K562 (cell line): ENCODE measurements around the gene LMNA. TPM values are rescaled to one million over a fixed set of nuclear protein-coding genes. Genes with fewer than 3 reads are reported as not detected.

Experiments
- ATAC-seq: fragments of 200-7000 bp; cut with Tn5 transposase; 3 replicates; pipeline ENCODE4 v1.9.1; 2020; ENCODE audit warnings: moderate library complexity
- BruUV-seq: library from RNA; stranded (reverse); fragments of 400-500 nt; replicated peaks from 2 replicates; lab custom pipeline; 2021; lab: Mats Ljungman, UMichigan
- CTCF ChIA-PET: fragments of 300-600 bp; formaldehyde crosslinking; extraction: SDS; loops from one replicate; lab custom pipeline; 2021; ENCODE audit warnings: low intra/inter-chr PET ratio; lab: Yijun Ruan, JAX
- POLR2A ChIA-PET: fragments of 300-600, 350-650 bp; sonication (Branson Sonifier 250); formaldehyde crosslinking; extraction: SDS; loops from one replicate; lab custom pipeline; 2021; ENCODE audit warnings: antibody characterized with exemption, inconsistent platforms; lab: Yijun Ruan, JAX
- DNase-seq, 4 experiments: peaks; one replicate each; pipeline versions ENCODE4 v3.0.0 to v3.0.0-alpha.2; 2011 to 2018; ENCODE audit warnings: low spot score in 3 of 4, mixed read lengths in 3 of 4; ENCODE audit errors: extremely low read depth in 1 of 4
- FAIRE-seq: peaks from 2 replicates; lab custom pipeline; 2011; peaks lifted over from hg19 to GRCh38; lab: Jason Lieb, UNC
- H2AFZ ChIP-seq: 2 replicates; pipeline ENCODE4 v1.6.0; 2011; ENCODE audit warnings: low read depth, low read length, control low read depth, inconsistent platforms
- H3K27ac ChIP-seq: fragments of 200-600 bp; 3 replicates; pipeline ENCODE4 v1.8.0; 2011; ENCODE audit warnings: low read depth, mild to moderate bottlenecking, control low read depth, inconsistent platforms, low read length, moderate library complexity, mixed read lengths; ENCODE audit errors: extremely low read depth
- H3K27me3 ChIP-seq, 2 experiments: fragments of 300-600 bp in 1 of 2; 2 replicates in 1 of 2; 3 replicates in 1 of 2; pipeline versions ENCODE4 v1.6.0 to v1.8.0; 2011; ENCODE audit warnings: inconsistent platforms in 2 of 2, low read length in 2 of 2, mild to moderate bottlenecking in 1 of 2, mixed read lengths in 1 of 2, moderate library complexity in 1 of 2; ENCODE audit not compliant: control insufficient read depth in 2 of 2, insufficient read depth in 2 of 2
- H3K36me3 ChIP-seq: fragments of 300-600 bp; 3 replicates; pipeline ENCODE4 v1.8.0; 2011; ENCODE audit warnings: mild to moderate bottlenecking, low read length, inconsistent platforms; ENCODE audit not compliant: control insufficient read depth, insufficient read depth
- H3K4me1 ChIP-seq, 2 experiments: fragments of 200-600 bp in 1 of 2; replicated peaks in 1 of 2; 2 replicates in 1 of 2; 3 replicates in 1 of 2; pipeline versions ENCODE4 v1.5.1 to v1.8.0; 2011; ENCODE audit warnings: inconsistent platforms in 2 of 2, low read length in 2 of 2, mild to moderate bottlenecking in 1 of 2, mixed read lengths in 1 of 2, moderate library complexity in 1 of 2; ENCODE audit not compliant: control insufficient read depth in 2 of 2, insufficient read depth in 2 of 2
- H3K4me2 ChIP-seq: 2 replicates; pipeline ENCODE4 v1.6.1; 2011; ENCODE audit warnings: low read length, control low read depth, inconsistent platforms, mixed read lengths; ENCODE audit not compliant: insufficient read depth
- H3K4me3 ChIP-seq: fragments of 200-600 bp; sonication (generic), shearing (Covaris generic); 2 replicates; pipeline ENCODE4 v1.5.1; 2016; ENCODE audit warnings: control low read depth, inconsistent platforms
- H3K79me2 ChIP-seq: fragments of 200-600 bp; 3 replicates; pipeline ENCODE4 v1.8.0; 2011; ENCODE audit warnings: low read length, inconsistent platforms; ENCODE audit not compliant: control insufficient read depth, insufficient read depth
- H3K9ac ChIP-seq, 2 experiments: 2 replicates each; pipeline versions ENCODE4 v1.6.0 to v1.6.1; 2011; ENCODE audit warnings: low read depth in 2 of 2, low read length in 2 of 2, control low read depth in 1 of 2, inconsistent platforms in 1 of 2, mild to moderate bottlenecking in 1 of 2, mixed read lengths in 1 of 2; ENCODE audit not compliant: insufficient read depth in 1 of 2
- H3K9me1 ChIP-seq: one replicate; pipeline ENCODE4 v1.6.0; 2011; ENCODE audit warnings: inconsistent platforms, mild to moderate bottlenecking, low read length, moderate library complexity; ENCODE audit not compliant: control insufficient read depth, insufficient read depth
- H3K9me3 ChIP-seq: replicated peaks from 2 replicates; pipeline ENCODE4 v1.5.1; 2011; ENCODE audit warnings: low read depth, low read length, inconsistent platforms; ENCODE audit not compliant: control insufficient read depth, insufficient read depth
- H4K20me1 ChIP-seq: replicated peaks from 2 replicates; pipeline ENCODE4 v1.6.1; 2011; ENCODE audit warnings: low read length, inconsistent platforms, mixed read lengths; ENCODE audit not compliant: control insufficient read depth, insufficient read depth
- CBX1 ChIP-seq: sonication (generic); IDR thresholded peaks from 2 replicates; pipeline ENCODE4 v1.6.1; 2016; ENCODE audit warnings: antibody characterized with exemption, low read depth, mild to moderate bottlenecking
- CCNT2 ChIP-seq: IDR thresholded peaks from 2 replicates; pipeline ENCODE4 v1.6.1; 2011; ENCODE audit warnings: borderline replicate concordance, low read depth, mild to moderate bottlenecking, moderate library complexity, mixed read lengths, low read length; ENCODE audit not compliant: insufficient read length; ENCODE audit errors: extremely low read depth
- ELF2 ChIP-seq: fragments of 250-450 bp; sonication (Bioruptor Pico); IDR thresholded peaks from 2 replicates; pipeline ENCODE4 v1.5.0; 2021; ENCODE audit warnings: mild to moderate bottlenecking
- EP300 ChIP-seq: IDR thresholded peaks from 2 replicates; pipeline ENCODE4 v1.6.1; 2012; ENCODE audit warnings: low read length, improper control_type of control experiment
- FOXJ3 ChIP-seq: sonication (generic); formaldehyde crosslinking; IDR thresholded peaks from 2 replicates; pipeline ENCODE4 v1.4.0; 2020; ENCODE audit warnings: mild to moderate bottlenecking, missing genetic modification reagents
- FOXK1 ChIP-seq: sonication (generic); formaldehyde crosslinking; IDR thresholded peaks from 2 replicates; pipeline ENCODE4 v1.8.0; 2022; ENCODE audit warnings: missing genetic modification reagents, mild to moderate bottlenecking, borderline replicate concordance
- GABPB2 ChIP-seq: fragments of 250-450 bp; sonication (Bioruptor Pico); conservative IDR thresholded peaks from 2 replicates; pipeline ENCODE4 v1.5.1; 2021; ENCODE audit warnings: mild to moderate bottlenecking
- POLR2G ChIP-seq: fragments of 200-400 bp; formaldehyde crosslinking; IDR thresholded peaks from 2 replicates; pipeline ENCODE4 v1.6.1; 2017; ENCODE audit warnings: low read depth, mild to moderate bottlenecking, antibody characterized with exemption, low read length, moderate library complexity
- RBM14 ChIP-seq: fragments of 200-400 bp; formaldehyde crosslinking; IDR thresholded peaks from 2 replicates; pipeline ENCODE4 v1.6.1; 2018; ENCODE audit warnings: low read depth, mild to moderate bottlenecking, low read length, moderate library complexity, borderline replicate concordance; ENCODE audit not compliant: insufficient read depth
- SMARCB1 ChIP-seq: IDR thresholded peaks from 2 replicates; pipeline ENCODE4 v1.6.1; 2011; ENCODE audit warnings: improper control_type of control experiment, low read depth; ENCODE audit not compliant: insufficient read length
- ZBTB26 ChIP-seq: fragments of 450-650 bp; formaldehyde crosslinking; IDR thresholded peaks from 2 replicates; pipeline ENCODE4 v1.4.0; 2022; ENCODE audit warnings: missing genetic modification characterization
- ZNF133 ChIP-seq: fragments of 250-450 bp; sonication (Bioruptor Pico); IDR thresholded peaks from 2 replicates; pipeline ENCODE4 v1.4.0; 2020; ENCODE audit warnings: mild to moderate bottlenecking
- ZNF217 ChIP-seq: sonication (generic); formaldehyde crosslinking; IDR thresholded peaks from 2 replicates; pipeline ENCODE4 v1.8.0; 2022; ENCODE audit warnings: mild to moderate bottlenecking, missing genetic modification reagents
- ZNF324 ChIP-seq: fragments of 250-450 bp; sonication (Bioruptor Pico); IDR thresholded peaks from 2 replicates; pipeline ENCODE4 v1.4.0; 2020; ENCODE audit warnings: mild to moderate bottlenecking
- WGBS: fragments of 100-300 bp; shearing (Covaris generic); methylation state at CpG from one replicate; pipeline ENCODE4 v1.1.6; 2016; ENCODE audit warnings: low coverage, mixed read lengths; ENCODE audit not compliant: insufficient coverage; ENCODE audit errors: missing lambda C conversion rate; 5-methylcytosine and 5-hydroxymethylcytosine counted together
- in situ Hi-C: fragments of 300-500 bp; cut with MboI; formaldehyde crosslinking; loops from 4 replicates; pipeline ENCODE4 v1.15.0; 2018; ENCODE audit warnings: inconsistent platforms, mixed read lengths
- intact Hi-C: fragments of 100-400 bp; cut with micrococcal nuclease; formaldehyde crosslinking; loops from 2 replicates; pipeline ENCODE4 v1.14.2; 2022
- polyA plus RNA-seq, 8 experiments: library from polyadenylated mRNA; depleted of rRNA in 4 of 8; stranded (reverse) in 5 of 8; unstranded in 3 of 8; fragments of >200 nt; fragmentation: Nextera tagmentation in 2 of 8; fragmentation: Illumina TruSeq in 1 of 8; extraction: Ambion mirVana in 2 of 8; extraction: Trizol in 1 of 8; gene quantifications; 2 replicates each; pipeline versions ENCODE4 v1.2.1 to v1.2.3, GENCODE V29; 2011 to 2014; ENCODE audit warnings: inconsistent platforms in 1 of 8, missing spikeins in 1 of 8
- total RNA-seq, 7 experiments: library from RNA; depleted of rRNA in 6 of 7; stranded (reverse); fragments of >200 nt in 6 of 7; fragmentation: Illumina TruSeq in 2 of 7; extraction: Trizol in 2 of 7; gene quantifications; 2 replicates each; pipeline versions ENCODE4 v1.2.1 to v1.2.3, GENCODE V29; 2011 to 2021; ENCODE audit warnings: low replicate concordance in 1 of 7
- TF ChIP-seq, protein P1 (sequence below): sonication (generic); formaldehyde crosslinking; IDR thresholded peaks from 2 replicates; pipeline ENCODE4 v1.8.0; 2022; ENCODE audit warnings: mild to moderate bottlenecking, missing genetic modification reagents
- TF ChIP-seq, protein P2 (sequence below): fragments of 150-350 bp; IDR thresholded peaks from 2 replicates; pipeline ENCODE4 v1.6.1; 2014; ENCODE audit warnings: low read depth, mild to moderate bottlenecking, low read length, borderline replicate concordance

LMNA gene
- total and polyA plus RNA-seq, 9 of the 15 experiments (the other 6 are each of a cell fraction or from before 2014, with no cell fraction given): 1.00 to 347 (median 88.2) TPM

GRCh38 chr1:156134716-156135435 is 20.4 kb downstream of the LMNA start:
- Histone ChIP-seq H3K9ac (peak overlapping the region in 1 of 2 experiments; percentile 58; a peak in 1 of 4 replicates), H3K79me2 (peaks cover 10% of the 10 kb centered on the region), H3K36me3 (peaks cover 88% of the 10 kb centered on the region; the same call in 2 of the 3 replicates), H3K4me2 (no peak overlapping the region), H4K20me1 (peaks cover 7% of the 10 kb centered on the region; the same call in 1 of the 2 replicates), H3K9me3 (no peaks in the 10 kb centered on the region), H3K27ac (no peak overlapping the region), H3K4me3 (no peak overlapping the region), H3K4me1 (peaks cover 4 to 24% of the 10 kb centered on the region in 2 experiments), H2AFZ (no peak overlapping the region), H3K27me3 (no peaks in the 10 kb centered on the region), H3K9me1 (no peaks in the 10 kb centered on the region)
- FAIRE-seq (no peak), ATAC-seq (no peak), DNase-seq (no peak)
- intact Hi-C loops: no loop called here
- WGBS: 91% methylated on average over 17 of the region's 18 CpGs
- in situ Hi-C loops: loop anchor here (5.0 kb wide), 1 partner anchor 43 kb away; no protein-coding TSS in a partner anchor
- BruUV-seq: no TSS peak
- CTCF ChIA-PET: interaction anchor here (0.6 kb wide), 1 partner anchor 39 kb away, joined by 3 read pairs; no protein-coding TSS in a partner anchor
- POLR2A ChIA-PET: interaction anchor here (0.7 to 2.3 kb wide), 4 partner anchors 20 to 201 kb away, joined by 3 to 6 read pairs (median 3); partner anchors contain the start of genes KHDC4 and LMNA
- TF ChIP-seq FOXJ3 (CRISPR knock-in tag): no peak
- no peak for TF ChIP-seq EP300
- no peak for TF ChIP-seq ELF2 (CRISPR knock-in tag)
- no peak for TF ChIP-seq ZBTB26 (CRISPR knock-in tag)
- TF ChIP-seq, protein P1, sequence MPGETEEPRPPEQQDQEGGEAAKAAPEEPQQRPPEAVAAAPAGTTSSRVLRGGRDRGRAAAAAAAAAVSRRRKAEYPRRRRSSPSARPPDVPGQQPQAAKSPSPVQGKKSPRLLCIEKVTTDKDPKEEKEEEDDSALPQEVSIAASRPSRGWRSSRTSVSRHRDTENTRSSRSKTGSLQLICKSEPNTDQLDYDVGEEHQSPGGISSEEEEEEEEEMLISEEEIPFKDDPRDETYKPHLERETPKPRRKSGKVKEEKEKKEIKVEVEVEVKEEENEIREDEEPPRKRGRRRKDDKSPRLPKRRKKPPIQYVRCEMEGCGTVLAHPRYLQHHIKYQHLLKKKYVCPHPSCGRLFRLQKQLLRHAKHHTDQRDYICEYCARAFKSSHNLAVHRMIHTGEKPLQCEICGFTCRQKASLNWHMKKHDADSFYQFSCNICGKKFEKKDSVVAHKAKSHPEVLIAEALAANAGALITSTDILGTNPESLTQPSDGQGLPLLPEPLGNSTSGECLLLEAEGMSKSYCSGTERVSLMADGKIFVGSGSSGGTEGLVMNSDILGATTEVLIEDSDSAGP (CRISPR knock-in tag): no peak
- TF ChIP-seq, protein P2, sequence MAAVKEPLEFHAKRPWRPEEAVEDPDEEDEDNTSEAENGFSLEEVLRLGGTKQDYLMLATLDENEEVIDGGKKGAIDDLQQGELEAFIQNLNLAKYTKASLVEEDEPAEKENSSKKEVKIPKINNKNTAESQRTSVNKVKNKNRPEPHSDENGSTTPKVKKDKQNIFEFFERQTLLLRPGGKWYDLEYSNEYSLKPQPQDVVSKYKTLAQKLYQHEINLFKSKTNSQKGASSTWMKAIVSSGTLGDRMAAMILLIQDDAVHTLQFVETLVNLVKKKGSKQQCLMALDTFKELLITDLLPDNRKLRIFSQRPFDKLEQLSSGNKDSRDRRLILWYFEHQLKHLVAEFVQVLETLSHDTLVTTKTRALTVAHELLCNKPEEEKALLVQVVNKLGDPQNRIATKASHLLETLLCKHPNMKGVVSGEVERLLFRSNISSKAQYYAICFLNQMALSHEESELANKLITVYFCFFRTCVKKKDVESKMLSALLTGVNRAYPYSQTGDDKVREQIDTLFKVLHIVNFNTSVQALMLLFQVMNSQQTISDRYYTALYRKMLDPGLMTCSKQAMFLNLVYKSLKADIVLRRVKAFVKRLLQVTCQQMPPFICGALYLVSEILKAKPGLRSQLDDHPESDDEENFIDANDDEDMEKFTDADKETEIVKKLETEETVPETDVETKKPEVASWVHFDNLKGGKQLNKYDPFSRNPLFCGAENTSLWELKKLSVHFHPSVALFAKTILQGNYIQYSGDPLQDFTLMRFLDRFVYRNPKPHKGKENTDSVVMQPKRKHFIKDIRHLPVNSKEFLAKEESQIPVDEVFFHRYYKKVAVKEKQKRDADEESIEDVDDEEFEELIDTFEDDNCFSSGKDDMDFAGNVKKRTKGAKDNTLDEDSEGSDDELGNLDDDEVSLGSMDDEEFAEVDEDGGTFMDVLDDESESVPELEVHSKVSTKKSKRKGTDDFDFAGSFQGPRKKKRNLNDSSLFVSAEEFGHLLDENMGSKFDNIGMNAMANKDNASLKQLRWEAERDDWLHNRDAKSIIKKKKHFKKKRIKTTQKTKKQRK: no peak
- no peak for TF ChIP-seq FOXK1 (CRISPR knock-in tag)
- no peak for TF ChIP-seq CCNT2
- TF ChIP-seq POLR2G: no peak
- TF ChIP-seq SMARCB1: no peak
- TF ChIP-seq ZNF324 (CRISPR knock-in tag): no peak
- TF ChIP-seq RBM14: no peak
- TF ChIP-seq ZNF133: no peak
- no peak for TF ChIP-seq CBX1
- no peak for TF ChIP-seq ZNF217
- no peak for TF ChIP-seq GABPB2 (CRISPR knock-in tag)
